DLD1 (cell line): Measurements from ENCODE around the gene IFNA6.
"Not testable (repeated sequence)": the region's sequence is repeated elsewhere in the genome, so short reads cannot be mapped to it uniquely, and the experiment has no call there.

Experiments
- in situ Hi-C: cut with HindIII; loops from 2 replicates; pipeline ENCODE4 v1.10.0; 2017; ENCODE audit warnings: low sequenced_read_pairs

IFNA6 gene

DNA sequence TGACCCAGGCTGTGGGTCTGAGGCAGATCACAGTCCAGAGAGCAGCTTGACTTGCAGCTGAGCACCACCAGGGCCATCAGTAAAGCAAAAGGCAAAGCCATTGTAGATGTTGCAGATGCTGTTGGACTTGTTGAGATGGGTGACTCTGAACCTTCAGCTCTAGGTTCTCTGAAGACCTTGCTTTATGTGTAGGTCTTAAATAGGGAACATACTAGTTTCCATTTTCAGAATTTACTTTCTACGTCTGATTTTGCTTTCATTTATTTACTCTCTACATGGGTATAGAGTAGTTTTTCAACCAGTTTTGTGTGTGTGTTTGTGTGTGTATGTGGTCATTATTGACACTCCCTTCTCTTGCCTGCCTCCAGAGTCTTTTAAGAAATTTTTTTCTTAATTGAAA lies at the start of gene IFNA6:
Gene IFNA6, minus strand, starts transcription at position 101 of the 400 bp plus-strand sequence. Its CDS starts 0 bp downstream, at position 101.
- in situ Hi-C loops: no loop called here

DNA sequence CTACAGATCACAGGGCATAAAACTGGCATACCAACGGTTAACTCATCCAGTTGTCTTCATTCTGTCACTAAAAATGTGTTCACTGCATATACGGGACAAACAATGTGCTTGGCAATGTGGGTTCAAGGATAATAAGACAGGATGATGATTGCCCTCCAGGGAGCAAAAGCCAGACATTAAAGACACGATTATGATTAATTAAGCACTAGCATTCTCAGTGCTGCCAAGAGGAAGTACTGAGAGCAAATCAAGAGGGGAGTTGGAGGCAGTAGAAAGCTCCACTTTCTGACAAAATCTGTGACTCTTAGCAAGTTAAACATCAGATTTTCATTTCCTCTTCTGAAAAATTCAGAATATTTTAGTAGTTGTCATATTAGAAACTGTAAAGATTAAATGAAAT lies 49.3 kb upstream of the IFNA6 start:
- in situ Hi-C loops: no loop called here

DNA sequence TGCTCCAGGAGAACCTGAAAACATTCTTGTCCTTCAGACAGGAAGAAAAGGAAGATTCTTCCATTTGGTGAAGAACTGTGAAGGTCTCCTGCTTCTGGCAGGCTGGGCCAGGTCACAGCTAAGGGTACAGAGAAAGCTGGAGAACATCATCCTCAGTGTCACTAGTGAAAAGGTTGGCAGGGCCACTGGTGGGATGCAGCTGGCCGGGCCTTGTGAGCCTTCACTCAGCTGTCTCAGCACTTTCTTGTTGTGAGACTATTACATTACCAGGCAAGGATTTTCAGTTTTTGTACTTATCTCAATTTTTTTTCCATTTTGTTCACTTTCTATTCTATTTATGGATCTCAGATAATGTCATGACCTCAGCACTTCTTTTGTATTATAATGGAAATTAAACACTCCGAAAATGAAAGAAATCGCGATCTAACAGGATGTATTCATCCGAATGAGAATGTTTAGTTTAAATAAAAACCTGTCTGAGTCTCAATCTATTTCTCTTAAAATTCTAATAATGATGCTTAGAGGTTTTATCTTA lies 48.3 kb upstream of the IFNA6 start:
- in situ Hi-C loops: no loop called here

DNA sequence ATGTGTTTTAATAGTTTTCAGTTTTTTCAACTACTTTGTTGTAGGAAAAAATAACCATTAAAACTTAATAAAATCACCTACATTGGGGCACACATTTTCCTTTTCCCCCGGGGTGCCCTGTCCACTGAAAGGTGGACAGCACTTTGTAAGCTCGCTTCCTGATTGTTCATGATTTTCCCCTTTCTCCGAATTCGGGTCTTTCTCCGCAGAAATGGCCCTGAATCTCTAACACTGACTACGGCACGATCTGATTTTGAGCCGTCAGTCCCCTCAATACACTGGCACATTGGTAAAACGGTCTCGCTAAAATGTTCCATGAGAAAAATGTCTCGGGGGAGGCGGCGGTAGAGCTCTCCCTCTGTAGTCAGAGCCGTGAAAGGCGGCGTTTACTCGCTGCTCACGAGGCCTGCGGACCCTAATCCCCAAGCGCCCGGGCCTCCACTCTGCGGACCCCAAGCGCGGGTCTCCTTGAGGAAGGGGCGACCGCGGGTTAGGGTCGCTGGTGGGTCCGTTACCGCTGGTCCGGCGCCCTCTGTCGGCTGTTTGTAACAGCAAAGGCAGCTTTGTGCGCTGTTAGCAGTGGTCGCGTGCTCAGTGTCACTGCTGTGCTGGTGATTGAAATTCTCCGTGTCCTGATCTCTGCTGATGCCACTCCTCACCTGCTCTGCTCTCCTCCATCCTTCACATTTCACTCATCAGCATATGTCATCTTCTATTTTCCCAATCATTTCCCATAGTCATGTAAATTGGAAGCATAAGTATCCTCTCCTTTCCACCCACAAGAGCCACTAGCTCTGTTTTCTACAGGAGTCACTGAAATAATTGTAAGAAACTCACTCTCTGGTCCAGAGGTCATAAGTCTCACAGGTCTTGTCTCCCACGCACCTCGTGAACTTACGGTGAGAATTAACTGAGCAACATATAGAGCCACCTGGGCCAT lies 45.4 kb upstream of the IFNA6 start:
- in situ Hi-C loops: no loop called here

DNA sequence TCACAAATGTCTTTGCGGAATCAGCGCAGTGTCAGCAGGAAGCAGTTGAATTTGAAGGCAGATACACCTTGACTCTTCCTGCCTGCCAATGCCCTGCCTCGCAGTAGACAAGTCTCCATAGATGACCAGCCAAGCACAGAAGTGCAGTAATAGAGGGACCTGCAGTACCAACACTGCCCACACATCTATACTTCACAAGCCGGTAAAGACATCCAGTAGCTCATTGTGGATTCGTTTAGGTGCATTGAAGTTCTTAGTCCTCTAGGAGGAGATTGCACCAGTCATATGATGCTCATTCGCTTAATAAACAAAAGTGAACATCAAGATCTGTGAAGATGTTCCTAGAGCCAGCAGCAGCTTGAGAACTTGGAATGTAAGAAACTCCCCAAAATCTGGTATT lies 41.6 kb upstream of the IFNA6 start:
- in situ Hi-C loops: no loop called here

DNA sequence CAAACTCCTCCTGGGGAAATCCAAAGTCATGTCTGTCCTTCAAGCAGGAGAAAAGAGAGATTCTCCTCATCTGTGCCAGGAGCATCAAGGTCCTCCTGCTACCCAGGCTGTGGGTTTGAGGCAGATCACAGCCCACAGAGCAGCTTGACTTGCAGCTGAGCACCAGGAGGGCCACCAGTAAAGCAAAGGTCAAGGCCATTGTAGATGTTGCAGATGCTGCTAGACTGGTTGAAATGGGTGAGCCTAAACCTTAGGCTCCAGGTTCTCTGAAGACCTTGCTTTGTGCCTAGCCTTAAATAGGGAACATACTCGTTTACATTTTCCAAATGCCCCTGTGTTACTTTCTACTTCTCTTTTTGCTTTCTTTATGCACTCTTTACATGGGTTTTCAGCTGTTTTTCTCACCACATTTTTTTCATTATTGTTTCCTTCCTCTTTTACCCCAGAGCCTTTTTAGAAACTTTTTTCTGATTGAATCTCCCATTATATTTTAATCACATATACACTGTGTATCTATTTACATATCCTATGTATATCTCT lies 34.5 kb upstream of the IFNA6 start, which contains the start of gene IFNA2:
Gene IFNA2, minus strand, starts transcription at position 268 of the 540 bp plus-strand sequence. Its CDS starts 69 bp downstream, at position 199.
- in situ Hi-C loops: no loop called here

DNA sequence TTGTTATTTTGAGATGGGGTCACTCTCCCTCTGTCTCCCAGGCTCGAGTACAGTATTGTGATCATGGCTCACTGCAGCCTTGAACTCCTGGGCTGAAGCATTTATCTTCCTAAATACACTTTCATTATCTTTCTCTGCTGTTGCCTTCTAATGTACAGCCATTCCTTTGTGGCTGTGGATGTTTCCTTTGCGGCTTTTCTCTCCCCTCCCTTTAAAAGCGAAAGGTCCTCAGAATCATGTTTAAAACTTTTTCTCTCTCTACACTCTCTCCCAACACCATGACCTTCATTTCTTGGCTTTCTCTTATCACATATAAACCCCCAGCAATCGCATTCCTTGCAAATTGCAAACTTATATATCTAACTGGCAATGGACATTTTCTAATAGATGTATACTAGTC lies 32.9 kb upstream of the IFNA6 start:
- in situ Hi-C loops: no loop called here

DNA sequence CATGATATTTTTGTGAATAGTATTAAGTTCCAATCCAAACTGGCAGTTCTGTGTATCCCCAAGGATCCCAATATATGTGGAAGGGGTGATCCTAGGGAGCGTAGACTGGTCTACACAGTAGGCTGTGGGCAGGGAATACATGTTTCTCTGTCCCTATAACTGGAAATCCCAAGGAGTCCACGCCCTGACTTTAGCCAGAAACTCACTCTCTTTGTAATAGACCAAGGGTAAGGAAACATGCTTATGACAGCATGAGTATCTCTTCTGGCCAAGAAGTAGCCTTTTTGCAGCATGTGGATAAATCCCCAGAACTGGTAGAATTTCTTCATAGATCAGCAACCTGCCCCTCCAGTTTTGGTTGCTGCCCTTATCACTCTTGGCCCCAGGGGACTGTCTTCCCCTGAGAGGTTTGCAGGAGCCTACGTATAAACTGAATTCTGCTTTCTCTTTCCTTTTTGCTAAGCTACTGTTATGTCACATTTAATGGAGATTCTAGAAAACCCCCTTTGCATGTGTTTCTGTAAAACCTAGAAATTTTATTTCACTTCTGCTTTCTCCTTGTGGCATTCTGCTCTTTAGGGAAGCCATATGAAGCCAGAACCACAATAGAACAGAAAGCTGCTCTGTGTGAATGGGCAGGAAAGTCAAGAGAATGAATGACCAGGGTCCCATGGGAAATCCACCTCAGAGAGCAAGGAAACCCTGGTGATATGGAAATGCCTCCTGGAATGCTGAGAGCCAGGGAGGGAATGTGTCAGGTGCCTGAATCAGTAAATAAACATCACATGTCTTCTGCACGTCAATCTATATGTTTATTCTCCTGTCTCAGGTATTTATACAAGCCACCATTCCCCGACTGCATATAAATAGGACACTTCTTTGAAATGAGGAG lies 31.0 kb upstream of the IFNA6 start:
- in situ Hi-C loops: no loop called here

DNA sequence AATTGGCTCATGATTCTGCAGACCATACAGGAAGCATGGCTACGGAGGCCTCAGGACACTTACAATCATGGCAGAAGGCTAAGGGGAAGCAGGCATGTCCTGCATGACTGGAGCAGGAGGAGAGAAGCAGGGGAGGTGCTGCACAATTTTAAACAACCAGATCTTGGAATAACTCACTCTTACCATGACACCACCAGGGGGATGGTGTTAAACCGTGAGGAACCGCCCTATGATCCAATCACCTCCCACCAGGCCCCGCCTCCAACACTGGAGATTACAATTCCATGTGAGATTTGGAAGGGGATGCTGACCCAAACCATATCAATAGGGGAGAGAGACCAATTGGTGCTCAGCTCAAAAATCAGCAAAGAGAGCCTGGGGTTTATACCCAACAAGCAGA lies 20.8 kb upstream of the IFNA6 start:
- in situ Hi-C loops: not testable (repeated sequence)

DNA sequence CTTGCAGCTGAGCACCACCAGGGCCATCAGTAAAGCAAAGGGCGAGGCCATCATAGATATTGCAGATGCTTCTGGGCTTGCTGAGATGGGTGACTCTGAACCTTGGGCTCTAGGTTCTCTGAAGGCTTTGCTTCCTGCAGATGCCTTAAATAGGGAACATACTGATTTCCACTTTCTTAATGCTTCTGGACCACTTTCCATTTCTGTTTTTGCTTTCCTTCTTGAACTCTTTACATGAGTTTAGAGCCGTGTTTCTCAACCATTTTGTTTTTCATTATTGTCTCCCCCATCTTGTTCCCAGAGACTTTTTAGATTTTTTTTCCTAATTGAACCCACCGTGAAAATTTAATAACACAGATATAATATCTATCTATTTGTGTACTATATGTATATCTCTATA lies 17.3 kb upstream of the IFNA6 start, which contains the start of gene IFNA13:
Gene IFNA13, minus strand, starts transcription at position 101 of the 400 bp plus-strand sequence. Its CDS starts 47 bp downstream, at position 54.
- in situ Hi-C loops: no loop called here

DNA sequence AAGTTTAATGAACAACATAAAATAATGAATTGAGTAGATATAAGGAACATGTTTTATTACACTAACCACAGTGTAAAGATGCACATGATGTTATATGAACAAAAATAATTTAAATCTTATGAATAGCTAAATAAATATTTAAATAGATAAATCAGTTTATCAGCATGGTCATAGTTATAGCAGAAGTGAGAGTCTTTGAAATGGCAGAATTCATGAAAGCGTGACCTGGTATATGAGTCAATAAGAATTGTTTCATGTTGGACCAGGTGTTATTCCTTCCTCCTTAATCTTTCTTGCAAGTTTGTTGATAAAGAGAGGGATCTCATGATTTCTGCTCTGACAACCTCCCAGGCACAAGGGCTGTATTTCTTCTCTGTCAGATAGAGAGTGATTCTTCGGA lies 16.5 kb upstream of the IFNA6 start:
- in situ Hi-C loops: not testable (repeated sequence)

DNA sequence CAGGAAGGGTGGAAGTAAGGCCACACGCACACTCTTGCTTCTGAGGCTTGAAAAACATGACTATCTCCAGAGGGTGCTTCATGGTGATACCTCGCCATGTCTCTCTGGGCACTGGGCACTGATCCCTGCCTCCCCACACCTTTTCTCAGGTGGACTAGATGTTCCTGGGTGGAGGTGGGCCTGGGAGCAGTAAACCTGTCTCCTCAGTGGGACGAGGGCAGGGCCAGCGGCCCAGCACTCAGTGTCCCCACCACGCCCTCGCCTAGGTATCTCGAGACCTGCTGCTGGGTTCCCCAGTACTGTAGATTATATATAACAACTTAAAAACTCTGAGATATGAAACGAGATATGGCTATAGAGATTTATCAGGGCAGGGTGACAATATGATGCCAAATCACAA lies 11.6 kb upstream of the IFNA6 start:
- in situ Hi-C loops: no loop called here

DNA sequence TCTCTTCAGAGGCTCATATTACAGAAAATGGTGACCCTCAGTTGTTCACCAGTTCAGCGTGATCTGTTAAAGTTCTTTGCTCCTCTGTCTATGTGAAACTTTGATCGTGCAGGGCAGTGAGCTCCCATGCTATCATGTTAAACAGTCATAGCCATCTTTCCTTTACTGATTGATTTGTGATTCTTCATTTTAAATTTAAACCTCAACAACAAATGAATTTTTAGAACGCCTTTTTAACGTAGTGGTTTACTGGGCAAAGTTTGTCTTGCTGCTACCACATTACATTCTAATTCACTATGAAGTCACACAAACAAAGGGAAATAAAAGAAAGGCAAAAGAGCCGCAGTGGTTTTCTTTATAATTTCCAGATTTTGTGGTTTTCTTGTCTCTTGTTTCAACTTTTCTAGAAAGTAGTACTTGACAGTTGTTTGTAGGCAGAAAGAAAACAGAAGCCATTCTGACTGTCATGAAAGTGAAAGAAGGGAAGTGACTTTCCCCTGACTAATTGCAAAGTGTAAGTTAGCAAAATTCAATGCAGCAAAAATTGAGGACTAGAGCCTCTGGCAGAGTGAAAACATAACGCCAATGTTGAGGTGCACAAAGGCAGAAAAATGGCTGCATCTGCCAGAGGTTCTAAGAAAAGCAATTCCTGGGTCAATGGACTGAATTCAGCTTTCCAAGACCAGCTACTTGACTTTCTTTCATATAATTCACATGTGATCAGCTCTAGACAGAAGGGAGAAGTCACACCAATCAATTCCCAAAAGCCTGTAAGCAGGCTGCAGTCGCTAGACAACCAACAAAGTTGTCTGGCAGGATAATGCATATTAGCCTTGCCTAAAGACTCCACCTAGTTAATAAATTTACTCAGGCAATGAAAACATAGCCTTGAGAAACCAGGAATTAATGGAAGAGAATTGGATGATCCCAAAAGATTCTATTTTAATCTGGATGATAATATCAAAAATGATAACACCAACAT lies 7.1 kb upstream of the IFNA6 start:
- in situ Hi-C loops: no loop called here

DNA sequence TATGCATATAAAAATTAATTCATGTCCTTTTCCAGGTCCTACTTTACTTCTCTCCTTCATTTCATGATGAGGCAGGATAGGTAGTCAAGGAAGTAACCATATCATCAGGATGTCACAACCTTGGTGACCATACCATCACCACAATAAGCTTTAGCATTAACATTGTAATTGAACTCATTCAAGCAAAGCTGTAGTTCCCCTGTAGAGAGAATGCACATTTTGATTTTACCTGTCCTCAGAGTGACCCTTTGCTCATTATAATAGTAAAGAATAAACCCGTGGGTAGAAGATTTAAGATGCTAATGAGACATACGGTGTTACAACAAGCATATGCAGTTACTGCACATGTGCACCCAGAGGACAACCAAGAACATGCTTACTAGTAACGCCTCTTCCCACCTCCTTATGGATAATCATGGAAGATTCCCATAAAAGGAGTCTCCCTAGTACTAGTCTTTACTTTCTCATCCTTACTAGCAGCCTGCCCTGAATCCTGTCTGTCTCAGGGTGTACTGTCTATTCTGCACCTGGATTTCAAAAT lies 2.2 kb downstream of the IFNA6 start:
- in situ Hi-C loops: no loop called here

DNA sequence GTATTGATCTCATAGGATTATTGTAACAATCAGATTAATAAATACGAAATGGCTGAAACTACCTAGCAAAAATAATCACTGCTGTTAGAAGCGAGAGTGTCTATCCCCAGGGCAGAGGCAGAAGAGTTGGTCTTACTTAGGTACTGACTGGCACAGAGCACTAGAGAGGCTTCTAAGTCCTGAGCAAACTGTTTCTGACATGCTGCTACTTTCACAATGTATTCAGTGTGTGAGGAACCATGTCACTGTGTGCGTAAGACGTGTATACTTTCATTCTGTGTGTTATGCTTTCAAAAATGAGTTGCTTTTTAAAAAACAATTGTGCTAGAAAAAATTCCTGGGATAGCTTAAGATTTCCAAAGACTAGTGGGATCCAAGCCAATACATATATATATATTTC lies 10.0 kb downstream of the IFNA6 start:
- in situ Hi-C loops: no loop called here

DNA sequence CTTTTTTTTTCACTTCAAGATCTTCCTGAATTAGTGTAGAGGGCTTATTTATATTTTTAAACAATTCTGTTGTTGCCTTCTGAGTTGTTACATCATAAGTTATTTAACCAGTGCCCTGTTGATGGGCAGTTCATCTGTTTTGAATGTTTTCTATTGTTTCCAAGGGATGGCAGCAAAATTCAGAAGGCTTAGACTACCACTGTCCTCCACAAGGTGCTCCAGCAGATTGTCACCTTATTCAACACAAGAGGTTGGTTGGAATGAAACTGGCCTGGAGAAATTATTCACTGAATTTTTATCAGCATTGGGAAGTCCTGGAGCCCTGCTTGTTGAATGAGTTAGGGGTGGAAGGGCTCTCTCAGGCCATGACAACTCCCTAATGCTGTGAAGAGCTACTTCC lies 14.2 kb downstream of the IFNA6 start:
- in situ Hi-C loops: no loop called here

DNA sequence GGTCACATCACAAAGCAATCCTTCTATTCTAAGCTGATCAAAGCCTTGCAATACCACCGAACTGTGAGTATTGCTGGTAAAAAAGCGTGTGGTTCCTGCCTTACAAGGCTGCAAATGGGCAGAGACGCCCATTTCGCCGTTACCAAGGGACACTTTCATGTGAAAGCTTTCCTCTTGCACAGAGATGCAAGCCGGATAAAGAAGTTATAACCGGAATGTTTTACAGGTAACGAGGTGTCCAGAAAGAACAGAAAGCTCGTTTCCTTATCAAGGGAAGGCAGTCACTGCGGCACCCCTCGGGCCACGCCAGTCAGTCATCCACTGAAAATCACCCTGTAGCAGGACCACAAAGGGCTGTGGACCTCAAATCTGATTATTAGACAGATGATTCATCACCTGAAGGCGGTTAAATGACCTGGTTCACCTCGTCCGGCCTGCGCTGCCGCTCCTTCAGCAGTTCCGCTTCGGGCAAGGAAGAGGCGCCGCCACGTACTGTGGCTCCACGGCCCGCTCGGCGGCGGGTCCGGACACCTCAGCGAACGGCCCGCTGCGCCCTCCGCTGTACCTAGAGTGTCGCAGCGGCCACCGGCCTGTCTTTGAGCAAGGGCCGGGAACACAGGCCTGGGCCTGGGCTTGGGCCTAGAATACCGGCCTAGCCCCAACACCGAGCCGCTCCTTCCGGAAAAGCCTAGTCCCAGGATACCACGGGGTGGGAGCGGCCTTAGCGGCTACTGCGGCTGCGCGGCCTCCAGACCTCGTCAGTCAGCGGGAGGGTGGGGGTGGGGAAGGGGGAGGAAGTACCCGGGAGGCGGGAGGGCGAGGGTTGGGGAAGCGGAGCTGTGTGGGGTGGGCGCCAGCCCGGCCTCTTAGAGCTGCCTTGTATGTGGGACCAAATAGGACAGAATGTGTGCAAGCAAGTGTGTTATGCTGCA lies 15.7 kb downstream of the IFNA6 start, which contains the start of gene KLHL9:
Gene KLHL9, minus strand, starts transcription at position 704 of the 932 bp plus-strand sequence. Its CDS starts 545 bp downstream, at position 159.
- in situ Hi-C loops: no loop called here

DNA sequence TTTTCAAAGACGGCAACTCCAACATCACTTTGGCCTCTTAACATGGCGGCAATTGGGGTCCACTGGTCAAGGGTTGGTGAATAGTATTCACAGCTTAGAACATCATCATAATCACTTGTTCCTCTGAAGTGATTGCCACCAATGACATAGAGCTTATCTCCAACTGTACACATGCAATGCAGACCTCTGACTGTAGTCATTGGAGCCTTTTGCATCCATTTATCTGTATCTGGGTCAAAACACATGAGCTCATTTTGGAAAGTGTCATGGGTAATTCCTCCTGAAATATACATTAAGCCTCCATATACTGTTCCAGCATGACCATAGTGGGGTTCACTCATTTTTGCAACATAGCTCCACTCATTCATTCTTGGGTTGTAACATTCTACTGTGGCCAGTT lies 17.5 kb downstream of the IFNA6 start:
- in situ Hi-C loops: no loop called here
